K562 (cell line): ENCODE results near the gene SEPTIN8. TPM values are rescaled to one million over a fixed set of nuclear protein-coding genes. Genes with fewer than 3 reads are reported as not detected.
A peak's percentile ranks its signal among the peaks of the same experiment; 100 is the strongest.

Source experiments
- CCNT2 ChIP-seq: IDR thresholded peaks from 2 replicates; pipeline ENCODE4 v1.6.1; 2011; ENCODE audit warnings: borderline replicate concordance, low read depth, mild to moderate bottlenecking, moderate library complexity, mixed read lengths, low read length; ENCODE audit not compliant: insufficient read length; ENCODE audit errors: extremely low read depth
- CHD1 ChIP-seq: fragments of 200-600 bp; sonication (generic); IDR thresholded peaks from one replicate; pipeline ENCODE4 v1.6.1; 2012; ENCODE audit warnings: mild to moderate bottlenecking, moderate library complexity, low read length, inconsistent platforms
- CHD2 ChIP-seq: IDR thresholded peaks from 2 replicates; pipeline ENCODE4 v1.6.1; 2011; ENCODE audit warnings: low read depth, low read length
- CHD4 ChIP-seq: fragments of 200-600 bp; sonication (generic); IDR thresholded peaks from 3 replicates; pipeline ENCODE4 v1.6.1; 2012; ENCODE audit warnings: low read depth, mild to moderate bottlenecking, mixed read lengths, low read length, inconsistent platforms; ENCODE audit not compliant: insufficient read depth, insufficient replicate concordance, poor library complexity, severe bottlenecking
- CSDE1 ChIP-seq, 2 experiments: fragments of 450-650 bp; IDR thresholded peaks; 2 replicates each; pipeline ENCODE4 v1.6.1; 2016; ENCODE audit warnings: mild to moderate bottlenecking in 1 of 2
- DEAF1 ChIP-seq: fragments of 450-650 bp; formaldehyde crosslinking; IDR thresholded peaks from 2 replicates; pipeline ENCODE4 v1.4.0; 2020; ENCODE audit warnings: mild to moderate bottlenecking, moderate library complexity
- ETV1 ChIP-seq: fragments of 450-650 bp; conservative IDR thresholded peaks from 2 replicates; pipeline ENCODE4 v1.6.1; 2016; ENCODE audit warnings: missing genetic modification characterization, control low read depth, low read depth, missing compliant biosample characterization
- FOXK1 ChIP-seq: sonication (generic); formaldehyde crosslinking; IDR thresholded peaks from 2 replicates; pipeline ENCODE4 v1.8.0; 2022; ENCODE audit warnings: missing genetic modification reagents, mild to moderate bottlenecking, borderline replicate concordance
- GMEB1 ChIP-seq: fragments of 250-450 bp; sonication (Bioruptor Pico); IDR thresholded peaks from 2 replicates; pipeline ENCODE4 v1.4.0; 2020; ENCODE audit warnings: mild to moderate bottlenecking
- HDAC8 ChIP-seq: fragments of 450-650 bp; IDR thresholded peaks from 2 replicates; pipeline ENCODE4 v1.6.1; 2016; ENCODE audit warnings: mild to moderate bottlenecking, missing genetic modification characterization, moderate library complexity, missing compliant biosample characterization
- MBD2 ChIP-seq: sonication (generic); IDR thresholded peaks from 2 replicates; pipeline ENCODE4 v1.6.1; 2016; ENCODE audit warnings: low read depth, borderline replicate concordance
- MYC ChIP-seq, 2 experiments: fragments of 250-450 bp in 1 of 2; sonication (Bioruptor Pico) in 1 of 2; IDR thresholded peaks; 2 replicates each; pipeline versions ENCODE4 v1.5.1 to v1.6.1; 2012 to 2021; ENCODE audit warnings: low read depth in 2 of 2, borderline replicate concordance in 1 of 2, improper control_type of control experiment in 1 of 2, low read length in 1 of 2, mild to moderate bottlenecking in 1 of 2, moderate library complexity in 1 of 2
- POLR2A ChIP-seq: fragments of 450-650 bp; conservative IDR thresholded peaks from 2 replicates; pipeline ENCODE4 v1.6.1; 2016
- POLR2G ChIP-seq: fragments of 200-400 bp; formaldehyde crosslinking; IDR thresholded peaks from 2 replicates; pipeline ENCODE4 v1.6.1; 2017; ENCODE audit warnings: low read depth, mild to moderate bottlenecking, antibody characterized with exemption, low read length, moderate library complexity
- SIN3A ChIP-seq, 2 experiments: fragments of 150-350 bp in 1 of 2; IDR thresholded peaks; 2 replicates each; pipeline ENCODE4 v1.6.1; 2011 to 2016; ENCODE audit warnings: borderline replicate concordance in 2 of 2, low read depth in 2 of 2, low read length in 2 of 2, mild to moderate bottlenecking in 2 of 2, moderate library complexity in 2 of 2; ENCODE audit not compliant: control insufficient read depth in 1 of 2
- THRB ChIP-seq: fragments of 450-650 bp; formaldehyde crosslinking; conservative IDR thresholded peaks from 2 replicates; pipeline ENCODE4 v1.4.0; 2022; ENCODE audit warnings: mild to moderate bottlenecking, missing genetic modification characterization
- ZNF277 ChIP-seq: fragments of 250-450 bp; sonication (Bioruptor Pico); IDR thresholded peaks from 2 replicates; pipeline ENCODE4 v1.8.0; 2022; ENCODE audit warnings: inconsistent platforms, mild to moderate bottlenecking, moderate library complexity, borderline replicate concordance
- ZNF347 ChIP-seq: fragments of 450-650 bp; formaldehyde crosslinking; IDR thresholded peaks from 2 replicates; pipeline ENCODE4 v1.4.0; 2020; ENCODE audit warnings: low read depth, mild to moderate bottlenecking, moderate library complexity
- polyA plus RNA-seq, 8 experiments: library from polyadenylated mRNA; depleted of rRNA in 4 of 8; stranded (reverse) in 5 of 8; unstranded in 3 of 8; fragments of >200 nt; fragmentation: Nextera tagmentation in 2 of 8; fragmentation: Illumina TruSeq in 1 of 8; extraction: Ambion mirVana in 2 of 8; extraction: Trizol in 1 of 8; gene quantifications; 2 replicates each; pipeline versions ENCODE4 v1.2.1 to v1.2.3, GENCODE V29; 2011 to 2014; ENCODE audit warnings: inconsistent platforms in 1 of 8, missing spikeins in 1 of 8
- total RNA-seq, 7 experiments: library from RNA; depleted of rRNA in 6 of 7; stranded (reverse); fragments of >200 nt in 6 of 7; fragmentation: Illumina TruSeq in 2 of 7; extraction: Trizol in 2 of 7; gene quantifications; 2 replicates each; pipeline versions ENCODE4 v1.2.1 to v1.2.3, GENCODE V29; 2011 to 2021; ENCODE audit warnings: low replicate concordance in 1 of 7

The SEPTIN8 gene
- total and polyA plus RNA-seq, 9 of the 15 experiments (the other 6 are each of a cell fraction or from before 2014, with no cell fraction given): 19.3 to 142 (median 101) TPM

- TF ChIP-seq MBD2 (0 out of 2 replicates have a peak, but pooled peaks have one; percentile 10), THRB (CRISPR knock-in tag) (no peak), CHD1 (no peak), CCNT2 (peak; percentile 11), MYC (IDR thresholded peaks at IDR 0.05; ENCODE audit: low read depth, low read length) (no peak), MYC (CRISPR knock-in tag; IDR thresholded peaks at IDR 0.05; ENCODE audit: borderline replicate concordance, low read depth) (peak; percentile 82; the same call in 1 of the 2 replicates), GMEB1 (CRISPR knock-in tag) (no peak), DEAF1 (CRISPR knock-in tag) (no peak), CHD4 (no peak), HDAC8 (tag) (0 out of 2 replicates have a peak, but pooled peaks have one; percentile 19), POLR2A (0 out of 2 replicates have a peak, but pooled peaks have one; percentile 31), ZNF277 (CRISPR knock-in tag) (no peak), CSDE1 (IDR thresholded peaks at IDR 0.05) (no peak), ZNF347 (no peak), FOXK1 (0 out of 2 replicates have a peak, but pooled peaks have one; percentile 38), CHD2 (no peak), SIN3A (IDR thresholded peaks at IDR 0.05; ENCODE audit: borderline replicate concordance in 2 of 2, control insufficient read depth in 1 of 2, low read depth in 2 of 2, low read length in 2 of 2) (no peak; a peak in 1 of 4 replicates), ETV1 (tag) (peak; percentile 36; the same call in 1 of the 2 replicates), POLR2G (peak; percentile 79)
These were observed at the start of gene SEPTIN8 (continued) for GRCh38 chr5:132777209-132778069.
